ENCODE data around the gene CCL22.

CCL22 gene

GRCh38 chr16:57377080-57377841 is 18.7 kb downstream of the CCL22 start:
- DNase-seq, result no peak

- no peak for DNase-seq
These were observed 21.0 kb downstream of the CCL22 start for GRCh38 chr16:57379579-57379978.

- no peak for DNase-seq
These were observed 22.3 kb downstream of the CCL22 start for GRCh38 chr16:57380671-57381462.

GRCh38 chr16:57381791-57382534 is 23.4 kb downstream of the CCL22 start:
- no peak for DNase-seq

- DNase-seq, result no peak
These were observed 24.1 kb downstream of the CCL22 start for GRCh38 chr16:57382535-57383275.

GRCh38 chr16:57383276-57384247 is 25.0 kb downstream of the CCL22 start:
- DNase-seq, result no peak

GRCh38 chr16:57384248-57385070 is 25.9 kb downstream of the CCL22 start:
- DNase-seq, result no peak

- no peak for DNase-seq
These were observed 26.5 kb downstream of the CCL22 start for GRCh38 chr16:57385083-57385482.

- DNase-seq, result no peak
These were observed 27.9 kb downstream of the CCL22 start for GRCh38 chr16:57386381-57386951.

GRCh38 chr16:57387598-57388354 is 29.2 kb downstream of the CCL22 start:
- DNase-seq, result no peak

GRCh38 chr16:57388359-57389086 is 29.9 kb downstream of the CCL22 start:
- no peak for DNase-seq

GRCh38 chr16:57389087-57389468 is 30.5 kb downstream of the CCL22 start:
- no peak for DNase-seq

- DNase-seq, result no peak
These were observed 32.2 kb downstream of the CCL22 start for GRCh38 chr16:57390636-57391295.

GRCh38 chr16:57391300-57391699 is 32.7 kb downstream of the CCL22 start:
- DNase-seq, result no peak

GRCh38 chr16:57391708-57392107 is 33.1 kb downstream of the CCL22 start:
- DNase-seq, result no peak

- DNase-seq, result no peak
These were observed 34.1 kb downstream of the CCL22 start for GRCh38 chr16:57392694-57393093.

GRCh38 chr16:57394444-57394843 is 35.9 kb downstream of the CCL22 start:
- no peak for DNase-seq

- no peak for DNase-seq
These were observed 36.4 kb downstream of the CCL22 start for GRCh38 chr16:57395026-57395425.

Data from NCI-H345 (cell line).